ENCODE results near the gene RXYLT1. TPM values are rescaled to one million over a fixed set of nuclear protein-coding genes. Genes with fewer than 3 reads are reported as not detected.
"Not testable (repeated sequence)": the region's sequence is repeated elsewhere in the genome, so short reads cannot be mapped to it uniquely, and the experiment has no call there.

RXYLT1 gene
- polyA plus RNA-seq, 5 donors: 23.6 to 28.1 (median 24.1) TPM

GRCh38 chr12:63841571-63841970, 61.9 kb downstream of the RXYLT1 start:
- DNase-seq: no peak

GRCh38 chr12:63842750-63843149, 63.0 kb downstream of the RXYLT1 start:
- not testable (repeated sequence) for DNase-seq

- DNase-seq: no peak
Observed at GRCh38 chr12:63843254-63843720, 63.6 kb downstream of the RXYLT1 start.

- peak; percentile 95 for DNase-seq
Observed at GRCh38 chr12:63843721-63844390, 64.1 kb downstream of the RXYLT1 start.

- peak; percentile 68 to 76 for DNase-seq
Observed at GRCh38 chr12:63844391-63845341, 65.0 kb downstream of the RXYLT1 start, which contains the start of gene SRGAP1. SRGAP1 (plus strand) TSS chr12:63844700; CDS start chr12:63844817, 117 bp downstream.

GRCh38 chr12:63845726-63846125, 66.0 kb downstream of the RXYLT1 start:
- no peak for DNase-seq

- no peak for DNase-seq
Observed at GRCh38 chr12:63846238-63846967, 66.7 kb downstream of the RXYLT1 start.

- no peak for DNase-seq
Observed at GRCh38 chr12:63848450-63848849, 68.7 kb downstream of the RXYLT1 start.

- DNase-seq: no peak
Observed at GRCh38 chr12:63849106-63849620, 69.5 kb downstream of the RXYLT1 start.

- DNase-seq: no peak
Observed at GRCh38 chr12:63849641-63850040, 69.9 kb downstream of the RXYLT1 start.

GRCh38 chr12:63853978-63854377, 74.3 kb downstream of the RXYLT1 start:
- no peak for DNase-seq

- no peak for DNase-seq
Observed at GRCh38 chr12:63855299-63855698, 75.6 kb downstream of the RXYLT1 start.

GRCh38 chr12:63857771-63858670, 78.3 kb downstream of the RXYLT1 start:
- DNase-seq: no peak

Other genes with a start within 250 kb of the RXYLT1 start
- gene DPY19L2, start 111.4 kb upstream of the RXYLT1 start, polyA plus RNA-seq (ENCODE audit: insufficient read depth in 1 of 5, insufficient read length in 5 of 5, low replicate concordance in 1 of 5): 10 to 100 TPM; 17.3 to 29.0 (median 27.4) TPM
- gene SRGAP1, start 64.8 kb downstream of the RXYLT1 start, polyA plus RNA-seq (ENCODE audit: insufficient read depth in 1 of 5, insufficient read length in 5 of 5, low replicate concordance in 1 of 5): 10 to 100 TPM in 2 of 5 donors, 1 to 10 TPM in 3; 7.7 to 11.0 (median 9.1) TPM